K562 (cell line): ENCODE measurements around the gene CYP2R1. TPM values are rescaled to one million over a fixed set of nuclear protein-coding genes. Genes with fewer than 3 reads are reported as not detected.

ENCODE experiments used
- ARID3B ChIP-seq: fragments of 250-450 bp; sonication (Bioruptor Pico); IDR thresholded peaks from 2 replicates; pipeline ENCODE4 v1.4.0; 2020; ENCODE audit warnings: borderline replicate concordance
- DPF2 ChIP-seq: fragments of 450-650 bp; IDR thresholded peaks from 2 replicates; pipeline ENCODE4 v1.6.1; 2016
- HDAC6 ChIP-seq: IDR thresholded peaks from 2 replicates; pipeline ENCODE4 v1.6.1; 2012; ENCODE audit warnings: low read depth, mild to moderate bottlenecking, control low read depth, inconsistent platforms, low read length, moderate library complexity
- HMG20B ChIP-seq: fragments of 250-450 bp; sonication (Bioruptor Pico); IDR thresholded peaks from 2 replicates; pipeline ENCODE4 v1.5.0; 2021; ENCODE audit warnings: mild to moderate bottlenecking
- HSF4 ChIP-seq: fragments of 250-450 bp; sonication (Bioruptor Pico); IDR thresholded peaks from 2 replicates; pipeline ENCODE4 v2.1.2; 2022; ENCODE audit warnings: mild to moderate bottlenecking, moderate library complexity, borderline replicate concordance
- MEF2D ChIP-seq: conservative IDR thresholded peaks from 2 replicates; pipeline ENCODE4 v1.6.1; 2016; ENCODE audit warnings: low read depth, missing genetic modification characterization, missing compliant biosample characterization
- MTA2 ChIP-seq: fragments of 450-650 bp; IDR thresholded peaks from 2 replicates; pipeline ENCODE4 v1.6.1; 2016; ENCODE audit warnings: low read depth
- NBN ChIP-seq: fragments of 450-650 bp; IDR thresholded peaks from 2 replicates; pipeline ENCODE4 v1.6.1; 2016; ENCODE audit warnings: low read depth, mild to moderate bottlenecking
- POLR3G ChIP-seq: IDR thresholded peaks from 2 replicates; pipeline ENCODE4 v1.6.1; 2011; ENCODE audit not compliant: insufficient read length, insufficient replicate concordance; ENCODE audit errors: extremely low read depth
- RAD51 ChIP-seq: fragments of 450-650 bp; IDR thresholded peaks from 2 replicates; pipeline ENCODE4 v1.7.1; 2016; ENCODE audit warnings: low read depth, mild to moderate bottlenecking, borderline replicate concordance
- SIN3A ChIP-seq, 2 experiments: fragments of 150-350 bp in 1 of 2; IDR thresholded peaks; 2 replicates each; pipeline ENCODE4 v1.6.1; 2011 to 2016; ENCODE audit warnings: borderline replicate concordance in 2 of 2, low read depth in 2 of 2, low read length in 2 of 2, mild to moderate bottlenecking in 2 of 2, moderate library complexity in 2 of 2; ENCODE audit not compliant: control insufficient read depth in 1 of 2
- SMAD4 ChIP-seq: fragments of 250-450 bp; sonication (Bioruptor Pico); conservative IDR thresholded peaks from 2 replicates; pipeline ENCODE4 v1.8.0; 2021; ENCODE audit warnings: inconsistent platforms, mild to moderate bottlenecking, moderate library complexity
- XRCC3 ChIP-seq: fragments of 450-650 bp; IDR thresholded peaks from 2 replicates; pipeline ENCODE4 v1.6.1; 2017; ENCODE audit warnings: mild to moderate bottlenecking, moderate library complexity
- ZFX ChIP-seq: sonication (generic); formaldehyde crosslinking; IDR thresholded peaks from 2 replicates; pipeline ENCODE4 v1.8.0; 2022; ENCODE audit warnings: mild to moderate bottlenecking, missing genetic modification reagents, moderate library complexity
- ZNF23 ChIP-seq: fragments of 250-450 bp; sonication (Bioruptor Pico); IDR thresholded peaks from 2 replicates; pipeline ENCODE4 v1.4.0; 2020; ENCODE audit warnings: mild to moderate bottlenecking
- ZNF280B ChIP-seq: fragments of 250-450 bp; sonication (Bioruptor Pico); IDR thresholded peaks from 2 replicates; pipeline ENCODE4 v1.5.1; 2021; ENCODE audit warnings: mild to moderate bottlenecking
- ZNF445 ChIP-seq: fragments of 250-450 bp; sonication (Bioruptor Pico); IDR thresholded peaks from 2 replicates; pipeline ENCODE4 v1.4.0; 2020; ENCODE audit warnings: low read depth, mild to moderate bottlenecking, moderate library complexity
- ZNF764 ChIP-seq: fragments of 250-450 bp; sonication (Bioruptor Pico); IDR thresholded peaks from 2 replicates; pipeline ENCODE4 v1.4.0; 2020; ENCODE audit warnings: low read depth, mild to moderate bottlenecking, moderate library complexity
- polyA plus RNA-seq, 8 experiments: library from polyadenylated mRNA; depleted of rRNA in 4 of 8; stranded (reverse) in 5 of 8; unstranded in 3 of 8; fragments of >200 nt; fragmentation: Nextera tagmentation in 2 of 8; fragmentation: Illumina TruSeq in 1 of 8; extraction: Ambion mirVana in 2 of 8; extraction: Trizol in 1 of 8; gene quantifications; 2 replicates each; pipeline versions ENCODE4 v1.2.1 to v1.2.3, GENCODE V29; 2011 to 2014; ENCODE audit warnings: inconsistent platforms in 1 of 8, missing spikeins in 1 of 8
- total RNA-seq, 7 experiments: library from RNA; depleted of rRNA in 6 of 7; stranded (reverse); fragments of >200 nt in 6 of 7; fragmentation: Illumina TruSeq in 2 of 7; extraction: Trizol in 2 of 7; gene quantifications; 2 replicates each; pipeline versions ENCODE4 v1.2.1 to v1.2.3, GENCODE V29; 2011 to 2021; ENCODE audit warnings: low replicate concordance in 1 of 7
- TF ChIP-seq, protein P1 (sequence below), 2 experiments: IDR thresholded peaks; 2 replicates each; pipeline ENCODE4 v1.6.1; 2011; ENCODE audit warnings: borderline replicate concordance in 1 of 2, control low read depth in 1 of 2, low read depth in 1 of 2, low read length in 1 of 2, mild to moderate bottlenecking in 1 of 2, mixed read lengths in 1 of 2, moderate library complexity in 1 of 2; ENCODE audit not compliant: insufficient read depth in 1 of 2, insufficient read length in 1 of 2, poor library complexity in 1 of 2, severe bottlenecking in 1 of 2; ENCODE audit errors: extremely low read depth in 1 of 2
- TF ChIP-seq, protein P2 (sequence below): fragments of 450-650 bp; formaldehyde crosslinking; IDR thresholded peaks from 2 replicates; pipeline ENCODE4 v1.4.0; 2022; ENCODE audit warnings: missing genetic modification characterization

The CYP2R1 gene
- total and polyA plus RNA-seq, 9 of the 15 experiments (the other 6 are each of a cell fraction or from before 2014, with no cell fraction given) = 19.4 to 40.5 (median 29.4) TPM

GRCh38 chr11:14894657-14895598, 2.9 kb upstream of the CYP2R1 start (continued):
- TF ChIP-seq MTA2 (no peak), RAD51 (no peak), MEF2D (no peak), NBN (peak; percentile 77; the same call in 1 of the 2 replicates), ZNF445 (no peak), ZNF23 (CRISPR knock-in tag) (no peak), ZNF764 (CRISPR knock-in tag) (no peak), ARID3B (no peak), SMAD4 (peak; percentile 93), ZNF280B (no peak), DPF2 (peak; percentile 66; the same call in 1 of the 2 replicates), XRCC3 (no peak), HMG20B (no peak), HDAC6 (no peak), SIN3A (IDR thresholded peaks at IDR 0.05; ENCODE audit: borderline replicate concordance in 2 of 2, control insufficient read depth in 1 of 2, low read depth in 2 of 2, low read length in 2 of 2) (no peak), HSF4 (CRISPR knock-in tag) (no peak), POLR3G (no peak), ZFX (peak; percentile 37; the same call in 1 of the 2 replicates)
- TF ChIP-seq, protein P1, sequence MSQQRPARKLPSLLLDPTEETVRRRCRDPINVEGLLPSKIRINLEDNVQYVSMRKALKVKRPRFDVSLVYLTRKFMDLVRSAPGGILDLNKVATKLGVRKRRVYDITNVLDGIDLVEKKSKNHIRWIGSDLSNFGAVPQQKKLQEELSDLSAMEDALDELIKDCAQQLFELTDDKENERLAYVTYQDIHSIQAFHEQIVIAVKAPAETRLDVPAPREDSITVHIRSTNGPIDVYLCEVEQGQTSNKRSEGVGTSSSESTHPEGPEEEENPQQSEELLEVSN (IDR thresholded peaks at IDR 0.05; ENCODE audit: borderline replicate concordance in 1 of 2, extremely low read depth in 1 of 2, insufficient read depth in 1 of 2, insufficient read length in 1 of 2, low read depth in 1 of 2, low read length in 1 of 2, poor library complexity in 1 of 2, severe bottlenecking in 1 of 2) = no peak
- TF ChIP-seq, protein P2, sequence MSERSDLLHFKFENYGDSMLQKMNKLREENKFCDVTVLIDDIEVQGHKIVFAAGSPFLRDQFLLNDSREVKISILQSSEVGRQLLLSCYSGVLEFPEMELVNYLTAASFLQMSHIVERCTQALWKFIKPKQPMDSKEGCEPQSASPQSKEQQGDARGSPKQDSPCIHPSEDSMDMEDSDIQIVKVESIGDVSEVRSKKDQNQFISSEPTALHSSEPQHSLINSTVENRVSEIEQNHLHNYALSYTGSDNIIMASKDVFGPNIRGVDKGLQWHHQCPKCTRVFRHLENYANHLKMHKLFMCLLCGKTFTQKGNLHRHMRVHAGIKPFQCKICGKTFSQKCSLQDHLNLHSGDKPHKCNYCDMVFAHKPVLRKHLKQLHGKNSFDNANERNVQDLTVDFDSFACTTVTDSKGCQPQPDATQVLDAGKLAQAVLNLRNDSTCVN = no peak
